Measurements from ENCODE around the gene NBEA. TPM values are rescaled to one million over a fixed set of nuclear protein-coding genes. Genes with fewer than 3 reads are reported as not detected.

The NBEA gene
- total and polyA plus RNA-seq, 12 donors = 3.1 to 19.7 (median 14.2) TPM

DNA sequence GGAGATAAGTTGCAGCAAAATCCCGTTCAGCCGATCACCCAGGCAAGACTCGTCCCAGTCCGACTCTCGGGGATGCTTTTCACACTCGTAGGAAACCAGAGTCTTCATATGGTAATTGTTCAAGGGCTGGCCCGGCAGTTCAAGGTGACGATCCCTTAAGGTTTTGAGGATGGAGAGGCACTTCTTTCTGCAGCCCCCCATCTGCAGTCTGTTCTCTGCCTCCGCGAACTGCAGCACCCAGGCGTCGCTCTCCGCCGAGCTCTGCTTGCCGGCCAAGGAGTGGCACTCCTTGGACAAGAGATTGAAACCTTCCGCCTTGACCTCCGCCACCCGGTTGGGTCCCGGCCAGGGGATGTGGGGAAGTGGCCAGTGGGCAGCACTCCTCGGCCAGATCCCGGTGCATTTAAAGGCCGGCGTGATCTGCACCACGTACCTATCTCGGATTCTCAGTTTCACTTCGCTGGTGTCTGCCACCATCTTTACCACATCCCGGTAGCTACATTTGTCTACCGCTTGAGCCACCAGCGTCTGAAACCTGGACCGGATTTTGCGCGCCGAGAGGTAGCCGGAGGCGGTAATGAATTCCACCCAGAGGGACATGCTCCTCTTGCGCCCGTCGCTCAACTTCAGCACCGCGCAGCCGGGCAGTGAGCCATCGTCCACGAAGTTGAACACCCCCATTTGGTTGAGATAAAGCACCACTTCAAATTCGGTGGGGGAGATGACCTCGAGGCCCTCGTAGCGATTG lies 533.3 kb downstream of the NBEA start:
- peak; percentile 16 to 70 (median 40) for DNase-seq
- 21 to 38% (median 34%) methylated on average over 28 to 47 of the region's 47 CpGs for WGBS, 4 donors
- Histone ChIP-seq H3K27me3 (no peaks in the 10 kb centered on the region), H3K4me1 (replicated peaks in 1 of 2) (no peaks in the 10 kb centered on the region), H3K4me3 (peak overlapping the region in 3 of 4 donors; percentile 14 to 47 (median 14)), H3K27ac (peak overlapping the region in 3 of 5 donors; percentile 28 to 63 (median 56)), H3K36me3 (replicated peaks in 1 of 2) (no peaks in the 10 kb centered on the region), H3K9me3 (replicated peaks in 1 of 3) (no peaks in the 10 kb centered on the region)
- intact Hi-C loops (cut with DNase I) = no loop called here
- TF ChIP-seq CTCF (IDR thresholded peaks at IDR 0.05) (no peak), POLR2A (IDR thresholded peaks at IDR 0.05) (no peak)

GRCh38 chr13:35475960-35476943 lies 534.2 kb downstream of the NBEA start, which contains the start of gene MAB21L1:
Gene MAB21L1 (minus strand): TSS chr13:35476689. CDS start chr13:35476138, 551 bp downstream.
- H3K27me3 ChIP-seq = no peaks in the 10 kb centered on the region
- DNase-seq = peak in 3 of 7 donors; percentile 26 to 91 (median 26)
- intact Hi-C loops (cut with DNase I) = no loop called here
- H3K4me3 ChIP-seq = peak within 1 kb of the TSS in 3 of 4 donors; percentile 14 to 47 (median 14)
- H3K4me1 ChIP-seq (replicated peaks in 1 of 2) = no peaks in the 10 kb centered on the region
- H3K36me3 ChIP-seq (replicated peaks in 1 of 2) = no peaks in the 10 kb centered on the region
- TF ChIP-seq POLR2A (IDR thresholded peaks at IDR 0.05) = no peak
- no peak for TF ChIP-seq CTCF (IDR thresholded peaks at IDR 0.05)
- WGBS, 4 donors = 51 to 70% (median 61%) methylated on average over 34 to 35 of the region's 35 CpGs
- H3K9me3 ChIP-seq (replicated peaks in 1 of 3) = no peaks in the 10 kb centered on the region
- H3K27ac ChIP-seq = peak within 1 kb of the TSS in 3 of 5 donors; percentile 28 to 63 (median 56)

- H3K4me3 ChIP-seq = no peak overlapping the region
- 68 to 80% (median 74%) methylated on average over 5 of the region's 5 CpGs for WGBS, 4 donors
- H3K27me3 ChIP-seq = no peaks in the 10 kb centered on the region
- no peak for DNase-seq
- TF ChIP-seq POLR2A (IDR thresholded peaks at IDR 0.05) (no peak), CTCF (IDR thresholded peaks at IDR 0.05) (no peak)
- no peaks in the 10 kb centered on the region for H3K36me3 ChIP-seq (replicated peaks in 1 of 2)
- peak overlapping the region in 1 of 5 donors; percentile 63 for H3K27ac ChIP-seq
- intact Hi-C loops (cut with DNase I) = no loop called here
- no peaks in the 10 kb centered on the region for H3K4me1 ChIP-seq (replicated peaks in 1 of 2)
- no peaks in the 10 kb centered on the region for H3K9me3 ChIP-seq (replicated peaks in 1 of 3)
These were observed 535.4 kb downstream of the NBEA start for GRCh38 chr13:35477386-35477946.
